Nephron (organoid): ENCODE measurements around the gene DAD1.

ENCODE experiments used
- H3K27ac Mint-ChIP-seq, 3 experiments: 2 replicates each; pipeline ENCODE4 v1.8.0; 2020; ENCODE audit warnings: mixed read lengths in 3 of 3, mild to moderate bottlenecking in 2 of 3, moderate library complexity in 1 of 3
- H3K27me3 Mint-ChIP-seq: 2 replicates; pipeline ENCODE4 v1.8.0; 2021; ENCODE audit warnings: low read depth, mild to moderate bottlenecking, moderate library complexity, mixed read lengths
- H3K36me3 Mint-ChIP-seq: 2 replicates; pipeline ENCODE4 v1.8.0; 2020; ENCODE audit warnings: low read depth, mixed read lengths
- H3K4me1 Mint-ChIP-seq: 2 replicates; pipeline ENCODE4 v1.8.0; 2020; ENCODE audit warnings: mixed read lengths
- H3K4me3 Mint-ChIP-seq, 3 experiments: 2 replicates each; pipeline ENCODE4 v1.8.0; 2020; ENCODE audit warnings: mild to moderate bottlenecking in 3 of 3, mixed read lengths in 3 of 3, moderate library complexity in 2 of 3
- H3K9me3 Mint-ChIP-seq: 2 replicates; pipeline ENCODE4 v1.8.0; 2020; ENCODE audit warnings: mixed read lengths
- TF ChIP-seq, protein P1 (sequence below), 3 experiments: fragments of 200-600 bp; sonication (generic); IDR thresholded peaks; one replicate each; pipeline ENCODE4 v1.5.0; 2021; ENCODE audit warnings: antibody characterized with exemption in 3 of 3; ENCODE audit not compliant: unreplicated experiment in 3 of 3

Gene DAD1

GRCh38 chr14:22613736-22614239 lies 24.8 kb upstream of the DAD1 start:
- Mint-ChIP-seq H3K4me3 (no peak overlapping the region), H3K9me3 (peaks cover 2% of the 10 kb centered on the region), H3K36me3 (peaks cover 30% of the 10 kb centered on the region), H3K27ac (peak overlapping the region; percentile 74 to 95 (median 76)), H3K27me3 (no peaks in the 10 kb centered on the region), H3K4me1 (peaks cover 16% of the 10 kb centered on the region)
- TF ChIP-seq, protein P1, sequence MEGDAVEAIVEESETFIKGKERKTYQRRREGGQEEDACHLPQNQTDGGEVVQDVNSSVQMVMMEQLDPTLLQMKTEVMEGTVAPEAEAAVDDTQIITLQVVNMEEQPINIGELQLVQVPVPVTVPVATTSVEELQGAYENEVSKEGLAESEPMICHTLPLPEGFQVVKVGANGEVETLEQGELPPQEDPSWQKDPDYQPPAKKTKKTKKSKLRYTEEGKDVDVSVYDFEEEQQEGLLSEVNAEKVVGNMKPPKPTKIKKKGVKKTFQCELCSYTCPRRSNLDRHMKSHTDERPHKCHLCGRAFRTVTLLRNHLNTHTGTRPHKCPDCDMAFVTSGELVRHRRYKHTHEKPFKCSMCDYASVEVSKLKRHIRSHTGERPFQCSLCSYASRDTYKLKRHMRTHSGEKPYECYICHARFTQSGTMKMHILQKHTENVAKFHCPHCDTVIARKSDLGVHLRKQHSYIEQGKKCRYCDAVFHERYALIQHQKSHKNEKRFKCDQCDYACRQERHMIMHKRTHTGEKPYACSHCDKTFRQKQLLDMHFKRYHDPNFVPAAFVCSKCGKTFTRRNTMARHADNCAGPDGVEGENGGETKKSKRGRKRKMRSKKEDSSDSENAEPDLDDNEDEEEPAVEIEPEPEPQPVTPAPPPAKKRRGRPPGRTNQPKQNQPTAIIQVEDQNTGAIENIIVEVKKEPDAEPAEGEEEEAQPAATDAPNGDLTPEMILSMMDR (IDR thresholded peaks at IDR 0.05; ENCODE audit: unreplicated experiment in 3 of 3) = no peak

DNA sequence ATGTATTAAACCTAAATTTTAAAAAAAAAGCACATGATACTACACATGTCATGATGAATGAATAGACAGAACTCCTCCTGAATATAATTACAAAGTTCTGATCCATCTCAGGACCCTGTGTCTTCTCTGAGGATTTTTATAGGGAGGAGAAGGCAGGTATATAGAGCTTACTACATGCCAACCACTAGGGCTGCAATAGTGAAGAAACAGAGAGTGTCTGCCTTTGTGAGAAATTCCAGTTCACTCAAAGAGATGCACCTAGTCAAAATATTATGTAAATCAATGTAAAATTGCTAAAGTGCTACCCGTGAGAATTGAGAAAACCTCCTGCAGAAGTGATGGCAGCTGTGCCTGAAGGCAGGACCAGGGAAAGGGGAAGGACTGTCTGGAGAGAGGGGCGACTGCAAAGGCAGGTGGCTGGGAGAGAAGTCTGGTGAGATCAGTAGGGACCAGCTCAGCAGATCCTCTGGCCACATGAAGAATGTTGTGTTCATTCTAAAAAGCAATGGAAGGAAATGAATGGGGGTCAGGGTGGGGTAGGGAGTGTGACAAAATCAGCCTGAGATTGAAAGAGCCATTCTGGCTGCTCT lies 24.2 kb upstream of the DAD1 start:
- H3K27ac Mint-ChIP-seq = peak overlapping the region; percentile 69 to 95 (median 76)
- H3K9me3 Mint-ChIP-seq = peaks cover 2% of the 10 kb centered on the region
- TF ChIP-seq, protein P1 (IDR thresholded peaks at IDR 0.05; ENCODE audit: unreplicated experiment in 3 of 3) = no peak
- H3K36me3 Mint-ChIP-seq = peaks cover 35% of the 10 kb centered on the region
- no peaks in the 10 kb centered on the region for H3K27me3 Mint-ChIP-seq
- peak overlapping the region in 1 of 3 experiments; percentile 5 for H3K4me3 Mint-ChIP-seq
- peaks cover 16% of the 10 kb centered on the region for H3K4me1 Mint-ChIP-seq

GRCh38 chr14:22610931-22611330 lies 21.9 kb upstream of the DAD1 start:
- Mint-ChIP-seq H3K27ac (no peak overlapping the region), H3K9me3 (peaks cover 2% of the 10 kb centered on the region), H3K4me1 (peaks cover 26% of the 10 kb centered on the region), H3K27me3 (no peaks in the 10 kb centered on the region), H3K36me3 (peaks cover 51% of the 10 kb centered on the region), H3K4me3 (no peak overlapping the region)
- TF ChIP-seq, protein P1 (IDR thresholded peaks at IDR 0.05; ENCODE audit: unreplicated experiment in 3 of 3) = no peak

DNA sequence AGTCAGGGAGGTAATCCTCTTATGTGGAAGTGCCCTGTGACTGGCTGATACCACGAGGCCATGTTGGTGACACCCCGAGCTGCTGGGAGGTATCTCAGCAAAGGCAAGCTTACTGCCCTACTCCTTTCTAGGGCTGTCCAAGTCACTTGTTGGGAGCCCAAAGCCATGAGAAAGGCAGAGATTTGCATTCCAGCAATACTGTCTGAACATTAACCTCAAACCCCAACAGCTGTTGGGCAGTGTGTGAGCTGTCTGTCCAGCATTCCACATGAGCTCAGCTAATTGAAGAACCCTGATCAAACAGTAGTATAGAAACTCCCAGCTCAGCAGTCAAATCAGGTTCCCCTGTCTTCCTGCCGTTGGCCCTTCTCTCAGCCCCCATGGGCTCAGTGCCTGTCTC lies 18.3 kb upstream of the DAD1 start:
- Mint-ChIP-seq H3K36me3 (peaks cover 76% of the 10 kb centered on the region), H3K4me1 (peaks cover 11% of the 10 kb centered on the region), H3K27me3 (no peaks in the 10 kb centered on the region), H3K9me3 (no peaks in the 10 kb centered on the region), H3K27ac (no peak overlapping the region), H3K4me3 (no peak overlapping the region)
- TF ChIP-seq, protein P1 (IDR thresholded peaks at IDR 0.05; ENCODE audit: unreplicated experiment in 3 of 3) = no peak

- no peaks in the 10 kb centered on the region for H3K9me3 Mint-ChIP-seq
Measured at GRCh38 chr14:22606380-22606779, 17.4 kb upstream of the DAD1 start.

More at GRCh38 chr14:22606380-22606779, 17.4 kb upstream of the DAD1 start:
- TF ChIP-seq, protein P1 (IDR thresholded peaks at IDR 0.05; ENCODE audit: unreplicated experiment in 3 of 3) = no peak
- Mint-ChIP-seq H3K36me3 (peaks cover 75% of the 10 kb centered on the region), H3K4me1 (peaks cover 11% of the 10 kb centered on the region), H3K4me3 (no peak overlapping the region), H3K27me3 (no peaks in the 10 kb centered on the region), H3K27ac (no peak overlapping the region)
